GM18526 (cell line): ENCODE data around the gene KCTD17.

Experiments used
- POLR2A ChIP-seq: IDR thresholded peaks from 3 replicates; pipeline ENCODE4 v1.6.1; 2011; ENCODE audit not compliant: insufficient read length; ENCODE audit errors: extremely low read depth

Gene KCTD17

GRCh38 chr22:37061611-37062375 lies 10.3 kb downstream of the KCTD17 start:
- TF ChIP-seq POLR2A, result no peak

GRCh38 chr22:37062376-37062675 lies 10.8 kb downstream of the KCTD17 start:
- no peak for TF ChIP-seq POLR2A

DNA sequence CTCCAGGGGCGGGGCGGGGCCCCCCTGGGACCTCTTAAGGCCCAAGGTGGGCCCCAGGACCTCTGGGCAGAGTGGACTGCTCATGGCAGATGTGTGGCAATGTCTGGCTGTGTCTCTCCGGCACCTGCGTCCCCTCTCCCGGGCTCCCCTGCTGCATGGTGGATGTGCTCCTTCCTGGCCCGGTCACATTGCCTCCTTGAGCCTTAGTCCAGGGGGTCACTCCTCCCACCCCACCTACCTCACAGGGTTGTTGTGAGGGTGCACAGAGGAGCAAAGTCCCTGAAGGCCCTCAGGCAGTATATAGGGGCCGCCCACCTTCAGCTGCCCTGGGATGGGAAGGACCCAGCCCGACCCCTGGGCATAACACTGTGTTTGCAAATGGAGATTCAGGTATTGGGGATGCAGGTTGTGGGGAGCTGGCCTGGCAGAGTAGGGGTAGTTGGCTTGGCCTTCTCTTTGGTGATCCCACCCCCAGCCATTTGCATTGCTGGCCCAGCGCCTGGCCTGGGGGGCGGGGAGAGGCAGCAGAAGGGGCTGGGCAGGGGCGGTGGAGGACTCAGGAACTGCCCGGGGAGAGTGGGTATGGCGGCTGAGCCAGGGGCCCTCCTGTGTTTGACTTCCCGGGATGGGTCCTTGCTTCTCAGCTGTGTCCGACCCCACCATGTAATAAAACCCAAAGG lies 11.3 kb downstream of the KCTD17 start:
- TF ChIP-seq POLR2A, result no peak

- no peak for TF ChIP-seq POLR2A
Measured at GRCh38 chr22:37063431-37064420, 12.2 kb downstream of the KCTD17 start.

- TF ChIP-seq POLR2A, result no peak
Measured at GRCh38 chr22:37064553-37064952, 13.0 kb downstream of the KCTD17 start.

DNA sequence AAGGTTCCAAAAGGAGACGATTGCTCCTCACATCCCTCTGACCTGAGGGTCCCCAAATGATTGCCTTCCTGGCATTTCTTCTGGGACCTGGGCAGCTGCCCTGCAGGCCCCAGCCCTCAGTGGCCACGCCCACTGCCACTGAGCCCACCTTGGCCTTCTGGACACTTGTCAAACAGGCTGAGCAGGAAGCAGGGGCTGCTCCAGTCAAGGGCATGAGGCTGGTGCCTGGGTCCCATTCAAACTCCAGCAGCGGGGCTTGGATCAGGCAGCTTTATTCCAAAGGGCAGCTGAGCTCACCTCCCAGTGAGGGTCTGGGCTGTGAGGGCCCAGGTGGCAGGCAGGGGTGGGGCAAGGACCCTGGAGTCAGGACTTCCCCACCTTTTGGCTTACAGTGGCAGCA lies 13.6 kb downstream of the KCTD17 start:
- TF ChIP-seq POLR2A, result no peak

DNA sequence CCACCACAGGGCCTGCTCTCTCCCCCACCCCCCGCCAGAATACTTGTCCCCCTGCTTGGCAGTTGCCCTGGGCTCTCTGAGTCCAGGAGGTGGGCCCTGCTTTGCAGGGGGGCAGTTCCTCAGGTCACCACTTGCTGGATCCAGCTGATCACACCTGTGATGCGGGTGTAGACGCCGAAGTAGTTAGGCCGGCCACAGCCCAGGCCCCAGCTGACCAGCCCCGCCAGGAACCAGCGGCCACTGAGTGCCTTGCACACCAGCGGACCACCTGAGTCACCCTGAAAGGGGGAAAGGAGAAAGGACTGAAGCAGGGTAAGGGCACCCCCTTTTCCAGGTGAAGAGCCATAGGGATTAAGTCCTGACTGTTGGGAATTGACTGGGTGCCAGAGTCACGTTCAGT lies 14.4 kb downstream of the KCTD17 start:
- TF ChIP-seq POLR2A, result no peak

- TF ChIP-seq POLR2A, result no peak
Measured at GRCh38 chr22:37067428-37067827, 15.9 kb downstream of the KCTD17 start.

GRCh38 chr22:37068859-37069258 lies 17.3 kb downstream of the KCTD17 start:
- TF ChIP-seq POLR2A, result no peak

DNA sequence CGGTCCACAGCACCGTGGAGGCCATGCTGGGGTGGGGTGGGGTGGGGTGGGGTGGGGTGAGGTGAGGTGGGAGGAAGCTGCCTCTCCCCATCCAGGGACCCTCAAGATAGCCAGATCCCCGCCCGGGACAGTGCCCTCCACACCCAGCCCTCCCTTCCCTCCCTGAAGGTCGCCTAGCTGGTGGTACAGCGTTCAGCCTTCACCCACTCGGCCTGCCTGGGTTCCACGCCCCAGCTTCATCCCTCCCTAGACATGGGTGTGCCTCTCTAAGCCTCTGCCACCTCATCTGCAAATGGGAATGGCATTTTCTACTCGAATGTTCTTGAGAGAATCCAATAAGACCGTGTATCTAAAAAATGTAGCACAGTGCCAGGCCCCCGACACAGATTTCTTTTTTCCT lies 17.8 kb downstream of the KCTD17 start:
- no peak for TF ChIP-seq POLR2A

GRCh38 chr22:37069719-37070118 lies 18.2 kb downstream of the KCTD17 start:
- TF ChIP-seq POLR2A, result no peak

- TF ChIP-seq POLR2A, result no peak
Measured at GRCh38 chr22:37070334-37070733, 18.8 kb downstream of the KCTD17 start.

GRCh38 chr22:37070744-37071143 lies 19.2 kb downstream of the KCTD17 start:
- TF ChIP-seq POLR2A, result no peak

DNA sequence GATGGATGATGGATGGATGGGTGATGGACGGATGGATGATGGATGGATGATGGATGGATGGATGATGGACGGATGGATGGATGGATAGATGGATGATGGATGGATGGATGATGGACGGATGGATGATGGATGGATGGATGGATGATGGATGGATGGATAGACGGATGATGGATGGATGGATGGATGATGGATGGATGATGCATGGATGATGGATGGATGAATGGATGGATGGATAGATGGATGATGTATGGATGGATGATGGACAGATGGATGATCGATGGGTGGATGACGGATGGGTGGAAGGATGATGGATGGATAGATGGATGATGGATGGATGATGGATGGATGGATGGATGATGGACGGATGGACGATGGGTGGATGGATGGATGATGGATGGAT lies 21.1 kb downstream of the KCTD17 start:
- no peak for TF ChIP-seq POLR2A

DNA sequence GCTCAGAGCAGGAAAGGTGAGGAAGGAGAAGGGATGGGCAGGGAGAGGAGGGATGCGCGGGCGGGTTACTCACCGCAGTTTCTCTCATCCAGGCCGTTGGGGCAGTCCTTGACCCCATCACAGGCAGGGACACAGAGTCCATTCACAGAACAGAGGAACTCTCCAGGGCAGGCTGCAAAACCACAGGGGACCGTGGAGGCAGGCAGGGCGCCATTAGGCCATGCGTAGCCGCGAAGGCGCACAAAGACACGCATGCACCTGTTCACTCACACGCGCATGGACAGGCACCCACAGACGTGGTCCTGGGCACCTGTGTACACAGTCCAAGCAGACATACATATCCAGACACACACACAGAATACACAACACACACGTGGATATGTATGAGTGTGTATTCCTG lies 23.0 kb downstream of the KCTD17 start:
- TF ChIP-seq POLR2A, result no peak

DNA sequence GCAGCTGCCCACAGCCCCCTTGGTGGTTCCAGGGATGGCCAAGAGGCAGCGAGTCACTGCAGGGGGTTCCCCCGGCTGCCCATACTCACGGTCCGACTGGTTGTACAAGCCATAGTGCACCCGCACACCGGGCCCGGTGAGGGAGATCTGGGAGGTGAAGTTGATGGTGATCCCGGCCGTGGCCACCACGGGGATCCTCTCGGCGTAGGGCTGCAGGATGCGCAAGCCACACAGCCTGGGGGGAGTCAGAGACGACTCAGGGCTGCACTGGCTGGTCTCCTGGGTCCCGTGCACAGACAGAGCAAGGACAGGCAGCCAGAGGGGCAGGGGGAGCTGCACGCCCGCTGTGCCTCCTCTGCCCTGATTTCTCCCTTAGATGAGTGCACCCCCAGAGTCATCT lies 23.5 kb downstream of the KCTD17 start:
- TF ChIP-seq POLR2A, result no peak

GRCh38 chr22:37075822-37076433 lies 24.4 kb downstream of the KCTD17 start:
- TF ChIP-seq POLR2A, result no peak
